Suprapubic skin (tissue), 4 donors: ENCODE results near the gene GH1. TPM values are rescaled to one million over a fixed set of nuclear protein-coding genes. Genes with fewer than 3 reads are reported as not detected.
"Not testable (repeated sequence)": the region's sequence is repeated elsewhere in the genome, so short reads cannot be mapped to it uniquely, and the experiment has no call there.

ENCODE experiments used
- DNase-seq, 2 donors: peaks; one replicate each; pipeline ENCODE4 v3.0.0-alpha.2; 2019; ENCODE audit warnings: low spot score in 2 of 2
- H3K27ac ChIP-seq: fragments of 200-600 bp; sonication (generic); one replicate; pipeline ENCODE4 v1.5.1; 2019
- H3K27me3 ChIP-seq: fragments of 200-600 bp; sonication (generic); one replicate; pipeline ENCODE4 v1.5.1; 2019
- H3K36me3 ChIP-seq: fragments of 200-600 bp; sonication (generic); one replicate; pipeline ENCODE4 v1.5.1; 2019
- H3K4me1 ChIP-seq: fragments of 200-600 bp; sonication (generic); one replicate; pipeline ENCODE4 v1.5.1; 2019
- H3K4me3 ChIP-seq: fragments of 200-600 bp; sonication (generic); one replicate; pipeline ENCODE4 v1.5.1; 2019; ENCODE audit warnings: mild to moderate bottlenecking
- H3K9me3 ChIP-seq: fragments of 200-600 bp; sonication (generic); one replicate; pipeline ENCODE4 v1.5.1; 2019
- CTCF ChIP-seq, 2 donors: fragments of 200-600 bp in 1 of 2; fragments of 450-650 bp in 1 of 2; sonication (generic) in 1 of 2; IDR thresholded peaks; one replicate each; pipeline ENCODE4 v1.5.1; 2016 to 2019; ENCODE audit warnings: antibody characterized with exemption in 2 of 2, mild to moderate bottlenecking in 1 of 2, moderate library complexity in 1 of 2
- EP300 ChIP-seq: sonication (generic); formaldehyde crosslinking; IDR thresholded peaks from one replicate; pipeline ENCODE4 v1.6.1; 2017; ENCODE audit warnings: antibody characterized with exemption
- POLR2A ChIP-seq, 2 donors: fragments of 450-650 bp; IDR thresholded peaks; one replicate each; pipeline ENCODE4 v1.6.1; 2017; ENCODE audit warnings: antibody characterized with exemption in 2 of 2, mild to moderate bottlenecking in 2 of 2, moderate library complexity in 2 of 2
- POLR2AphosphoS5 ChIP-seq, 3 donors: sonication (generic); formaldehyde crosslinking; IDR thresholded peaks; one replicate each; pipeline ENCODE4 v1.6.1; 2017; ENCODE audit warnings: antibody characterized with exemption in 3 of 3
- WGBS: methylation state at CpG from one replicate; pipeline ENCODE4 v1.1.5; 2018; 5-methylcytosine and 5-hydroxymethylcytosine counted together
- total RNA-seq, 4 donors: library from RNA; depleted of rRNA; stranded (reverse); fragments of >200 nt; gene quantifications; one replicate each; pipeline ENCODE4 v1.1.0, GENCODE V29; 2016

GH1 gene
- total RNA-seq, 4 donors from 2014 or later: not detected

GRCh38 chr17:63910096-63910495 is 8.5 kb downstream of the GH1 start:
- no peak for TF ChIP-seq POLR2AphosphoS5 (IDR thresholded peaks at IDR 0.05)
- TF ChIP-seq EP300: no peak
- TF ChIP-seq POLR2A (IDR thresholded peaks at IDR 0.05): no peak
- TF ChIP-seq CTCF (IDR thresholded peaks at IDR 0.05): no peak
- Histone ChIP-seq H3K4me1 (no peaks in the 10 kb centered on the region), H3K27me3 (no peaks in the 10 kb centered on the region), H3K36me3 (no peaks in the 10 kb centered on the region), H3K9me3 (no peaks in the 10 kb centered on the region), H3K27ac (no peak overlapping the region), H3K4me3 (no peak overlapping the region)
- DNase-seq: peak in 1 of 2 donors; percentile 44
- WGBS: 80% methylated on average over 14 of the region's 14 CpGs

GRCh38 chr17:63909586-63909985 is 9.1 kb downstream of the GH1 start:
- not testable (repeated sequence) for H3K9me3 ChIP-seq, H3K27me3 ChIP-seq
- 85% methylated on average over 5 of the region's 10 CpGs for WGBS

GRCh38 chr17:63907161-63907778 is 11.4 kb downstream of the GH1 start:
- H3K27me3 ChIP-seq, H3K4me3 ChIP-seq, H3K9me3 ChIP-seq, H3K27ac ChIP-seq, H3K36me3 ChIP-seq, H3K4me1 ChIP-seq: not testable (repeated sequence)
- DNase-seq: peak in 1 of 2 donors; percentile 39
- WGBS: 48% methylated on average over 12 of the region's 12 CpGs

More at GRCh38 chr17:63909586-63909985, 9.1 kb downstream of the GH1 start:
- not testable (repeated sequence) for H3K27ac ChIP-seq, H3K36me3 ChIP-seq, H3K4me3 ChIP-seq, H3K4me1 ChIP-seq
- peak in 1 of 2 donors; percentile 32 for DNase-seq

DNA sequence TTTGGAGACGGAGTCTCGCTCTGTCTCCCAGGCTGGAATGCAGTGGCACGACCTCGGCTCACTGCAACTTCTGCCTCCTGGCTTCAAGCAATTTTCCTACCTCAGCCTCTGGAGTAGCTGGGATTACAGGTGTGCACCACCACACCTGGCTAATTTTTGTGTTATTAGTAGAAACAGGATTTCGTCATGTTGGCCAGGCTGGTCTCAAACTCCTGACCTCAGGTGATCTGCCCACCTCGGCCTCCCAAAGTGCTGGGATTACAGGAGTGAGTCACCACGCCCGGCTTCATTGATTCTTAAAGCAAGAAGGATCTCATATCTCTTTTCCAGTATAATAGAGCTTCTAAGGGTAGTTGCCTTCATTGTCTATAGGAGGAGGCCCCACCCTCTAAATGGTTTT is 13.8 kb downstream of the GH1 start:
- WGBS: 89% methylated on average over 8 of the region's 8 CpGs
- peak in 1 of 2 donors; percentile 32 for DNase-seq

GRCh38 chr17:63903787-63904201 is 14.8 kb downstream of the GH1 start:
- H3K36me3 ChIP-seq, DNase-seq, H3K4me1 ChIP-seq, H3K9me3 ChIP-seq, H3K27ac ChIP-seq, H3K4me3 ChIP-seq, H3K27me3 ChIP-seq: not testable (repeated sequence)
- whole genome bisulfite sequencing: 39% methylated on average over 5 of the region's 5 CpGs
- TF ChIP-seq CTCF (IDR thresholded peaks at IDR 0.05): peak; percentile 11 to 33

More for the DNA sequence above, 13.8 kb downstream of the GH1 start:
- H3K27ac ChIP-seq, H3K27me3 ChIP-seq, H3K9me3 ChIP-seq, H3K4me3 ChIP-seq, H3K36me3 ChIP-seq, H3K4me1 ChIP-seq: not testable (repeated sequence)

- H3K9me3 ChIP-seq, H3K4me3 ChIP-seq, H3K4me1 ChIP-seq, H3K27ac ChIP-seq, H3K36me3 ChIP-seq, H3K27me3 ChIP-seq: not testable (repeated sequence)
- peak in 1 of 2 donors; percentile 8 for DNase-seq
- WGBS: 68% methylated on average over 2 of the region's 2 CpGs
These were observed 16.7 kb downstream of the GH1 start for GRCh38 chr17:63901971-63902370.

DNA sequence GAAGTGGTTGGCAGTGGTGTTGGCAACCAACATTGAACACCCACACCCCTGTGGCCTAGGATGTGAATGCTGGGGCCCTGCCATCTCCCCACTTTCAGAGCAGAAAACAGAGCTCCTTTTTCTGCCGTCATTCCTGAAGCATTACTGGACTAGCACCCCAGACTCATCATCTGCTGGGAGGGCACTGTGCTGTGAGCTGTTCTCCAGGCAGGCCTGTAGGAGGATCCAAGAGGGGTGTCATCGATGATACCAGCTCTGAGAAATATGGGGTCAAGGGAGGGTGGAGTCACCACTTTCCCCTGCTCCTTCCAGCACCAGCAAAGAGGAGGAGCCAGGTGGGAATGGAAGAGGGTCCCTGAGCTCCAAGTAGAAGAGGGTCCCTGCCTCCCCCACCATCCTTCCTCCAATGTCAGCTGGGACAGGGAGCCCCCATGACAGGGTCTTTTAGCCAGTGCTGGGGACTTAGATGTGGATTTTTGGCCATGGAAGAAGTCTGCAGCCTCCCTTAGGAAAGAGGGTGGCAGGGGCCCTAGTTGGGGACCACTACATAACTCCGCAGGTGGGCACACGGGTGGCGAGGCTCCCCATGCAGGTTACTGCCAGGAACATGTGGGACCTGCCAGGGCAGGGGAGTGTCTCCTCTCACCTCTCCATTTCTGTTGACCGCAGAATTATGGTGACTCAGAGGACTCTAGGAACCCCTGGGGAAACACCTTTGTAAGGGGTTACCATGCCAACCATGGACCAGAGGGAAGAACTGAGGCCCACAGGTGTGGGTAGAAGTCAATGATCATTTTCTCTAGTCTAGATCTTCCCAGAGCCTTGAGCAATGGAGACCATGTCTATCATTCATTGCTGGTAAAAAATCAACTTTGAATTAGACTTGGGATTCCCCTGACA is 19.5 kb downstream of the GH1 start:
- WGBS: 81% methylated on average over 5 of the region's 6 CpGs
- not testable (repeated sequence) for H3K27ac ChIP-seq, H3K4me1 ChIP-seq, H3K9me3 ChIP-seq, H3K4me3 ChIP-seq, H3K27me3 ChIP-seq, H3K36me3 ChIP-seq, DNase-seq

DNA sequence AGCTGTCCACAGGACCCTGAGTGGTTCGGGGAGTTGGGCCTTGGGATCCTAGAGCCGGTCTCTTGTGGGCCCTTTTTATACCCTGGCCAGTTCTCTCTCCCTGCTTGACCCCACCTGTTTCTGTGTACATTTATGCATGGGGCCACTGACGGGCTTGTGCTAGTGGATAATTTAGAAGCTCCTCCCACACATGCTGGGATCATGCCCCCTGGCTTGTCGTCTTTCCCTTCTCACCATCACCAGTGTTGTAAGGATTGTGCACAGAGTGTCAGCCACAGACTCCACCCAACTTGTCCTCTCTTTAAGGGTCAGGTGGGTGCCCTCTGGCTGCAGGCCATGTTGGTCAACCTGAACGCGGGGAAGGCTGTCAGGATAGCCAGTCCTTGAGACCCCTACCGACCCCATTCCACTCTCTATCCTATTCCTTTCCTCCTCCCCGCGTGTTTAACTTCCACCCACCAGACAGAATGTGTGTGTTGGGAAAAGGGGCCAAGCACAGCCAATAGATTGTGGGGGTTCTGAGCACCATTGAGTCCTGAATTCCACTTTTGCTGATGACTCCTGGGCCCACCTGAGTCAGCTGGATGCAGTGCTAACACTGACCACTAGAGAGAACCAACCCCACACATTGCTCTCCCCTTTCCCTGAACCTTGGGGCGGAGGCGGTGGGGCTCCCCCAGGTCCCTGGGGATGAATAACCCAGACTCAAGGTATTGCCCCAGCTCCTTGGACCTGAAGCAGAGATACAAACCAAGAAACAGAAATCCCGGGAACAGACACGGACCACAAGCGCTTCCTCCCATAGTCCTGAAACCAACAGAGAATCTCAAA is 21.9 kb downstream of the GH1 start, which contains the start of gene CSH1:
CSH1 (minus strand) TSS at position 51 of the 831 bp plus-strand sequence. CDS start 63 bp downstream, outside the sequence.
- peak in 1 of 2 donors; percentile 36 for DNase-seq
- not testable (repeated sequence) for H3K27me3 ChIP-seq, H3K36me3 ChIP-seq, H3K4me1 ChIP-seq, H3K27ac ChIP-seq, H3K4me3 ChIP-seq, H3K9me3 ChIP-seq
- 88% methylated on average over 5 of the region's 14 CpGs for WGBS

DNA sequence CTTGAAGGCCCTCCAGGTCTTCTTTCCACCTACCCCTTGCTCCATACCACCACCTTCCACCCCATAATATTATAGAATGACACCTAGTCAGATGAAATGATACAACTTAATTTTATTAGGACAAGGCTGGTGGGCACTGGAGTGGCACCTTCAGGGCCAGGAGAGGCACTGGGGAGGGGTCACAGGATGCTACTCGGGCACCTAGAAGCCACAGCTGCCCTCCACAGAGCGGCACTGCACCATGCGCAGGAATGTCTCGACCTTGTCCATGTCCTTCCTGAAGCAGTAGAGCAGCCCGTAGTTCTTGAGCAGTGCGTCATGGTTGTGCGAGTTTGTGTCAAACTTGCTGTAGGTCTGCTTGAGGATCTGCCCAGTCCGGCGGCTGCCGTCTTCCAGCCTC is 23.8 kb downstream of the GH1 start:
- DNase-seq, H3K4me3 ChIP-seq, H3K36me3 ChIP-seq, H3K27me3 ChIP-seq, H3K4me1 ChIP-seq, H3K9me3 ChIP-seq, H3K27ac ChIP-seq: not testable (repeated sequence)
- WGBS: 87% methylated on average over 8 of the region's 10 CpGs

GRCh38 chr17:63894021-63894420 is 24.6 kb downstream of the GH1 start:
- H3K27me3 ChIP-seq, H3K9me3 ChIP-seq, H3K4me1 ChIP-seq, H3K4me3 ChIP-seq, H3K36me3 ChIP-seq, H3K27ac ChIP-seq, DNase-seq: not testable (repeated sequence)
- WGBS: 63% methylated on average over 3 of the region's 3 CpGs
